Measurements from ENCODE around the gene CYP27A1. TPM values are rescaled to one million over a fixed set of nuclear protein-coding genes. Genes with fewer than 3 reads are reported as not detected.

CYP27A1 gene
- total and polyA plus RNA-seq, 7 experiments from 2014 or later = 0.09 to 10.6 (median 3.0) TPM; not detected in 1

DNA sequence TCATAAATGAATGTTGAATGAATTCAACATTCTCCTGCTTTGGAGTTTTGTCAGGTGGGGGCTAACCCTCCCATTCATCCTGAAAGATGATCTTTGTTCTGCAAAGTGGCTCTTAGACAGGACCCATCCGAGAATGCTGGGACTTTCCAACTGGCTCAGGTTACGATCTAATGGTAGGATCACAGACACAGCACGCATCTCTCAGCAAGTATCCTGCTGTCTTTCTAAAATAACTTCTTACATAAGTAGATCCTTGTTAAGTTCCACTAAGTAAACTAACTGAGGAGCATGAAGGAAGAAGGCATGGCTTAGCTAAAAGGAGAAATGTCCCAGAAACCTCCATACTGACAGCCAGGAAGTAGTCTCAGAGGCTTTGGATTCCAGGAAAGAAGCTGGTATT, 23.7 kb downstream of the CYP27A1 start:
- intact Hi-C loops (cut with micrococcal nuclease) = no loop called here
- peaks cover 0 to 13% of the 10 kb centered on the region in 2 donors for H3K4me1 ChIP-seq (ENCODE audit: control insufficient read depth in 2 of 2, insufficient read depth in 2 of 2, low read length in 2 of 2)
- no peak overlapping the region for H3K4me3 ChIP-seq (ENCODE audit: low read length)
- peaks cover 0 to 15% (median 0%) of the 10 kb centered on the region in 7 donors for H3K4me1 Mint-ChIP-seq
- ChIA-PET POLR2A (no interaction called here), CTCF (no interaction called here)
- H3K4me3 Mint-ChIP-seq = no peak overlapping the region
- DNase-seq (no peak), ATAC-seq (no peak)
- no peaks in the 10 kb centered on the region for H3K27me3 ChIP-seq (ENCODE audit: control insufficient read depth in 2 of 2, insufficient read depth in 2 of 2, low read length in 2 of 2)
- no peak overlapping the region for H3K27ac Mint-ChIP-seq
- H3K27ac ChIP-seq (ENCODE audit: low read depth, low read length) = no peak overlapping the region
- H3K9me3 Mint-ChIP-seq = peaks cover 3 to 21% (median 16%) of the 10 kb centered on the region in 11 donors
- H3K36me3 Mint-ChIP-seq = peaks cover 2 to 10% (median 5%) of the 10 kb centered on the region in 5 donors
- no peaks in the 10 kb centered on the region for H3K9me3 ChIP-seq (ENCODE audit: control insufficient read depth in 2 of 3, low read length in 3 of 3)
- H3K36me3 ChIP-seq (ENCODE audit: control insufficient read depth in 2 of 3, insufficient read depth in 3 of 3, low read length in 3 of 3) = no peaks in the 10 kb centered on the region
- peaks cover 18 to 50% (median 37%) of the 10 kb centered on the region in 5 donors for H3K27me3 Mint-ChIP-seq

DNA sequence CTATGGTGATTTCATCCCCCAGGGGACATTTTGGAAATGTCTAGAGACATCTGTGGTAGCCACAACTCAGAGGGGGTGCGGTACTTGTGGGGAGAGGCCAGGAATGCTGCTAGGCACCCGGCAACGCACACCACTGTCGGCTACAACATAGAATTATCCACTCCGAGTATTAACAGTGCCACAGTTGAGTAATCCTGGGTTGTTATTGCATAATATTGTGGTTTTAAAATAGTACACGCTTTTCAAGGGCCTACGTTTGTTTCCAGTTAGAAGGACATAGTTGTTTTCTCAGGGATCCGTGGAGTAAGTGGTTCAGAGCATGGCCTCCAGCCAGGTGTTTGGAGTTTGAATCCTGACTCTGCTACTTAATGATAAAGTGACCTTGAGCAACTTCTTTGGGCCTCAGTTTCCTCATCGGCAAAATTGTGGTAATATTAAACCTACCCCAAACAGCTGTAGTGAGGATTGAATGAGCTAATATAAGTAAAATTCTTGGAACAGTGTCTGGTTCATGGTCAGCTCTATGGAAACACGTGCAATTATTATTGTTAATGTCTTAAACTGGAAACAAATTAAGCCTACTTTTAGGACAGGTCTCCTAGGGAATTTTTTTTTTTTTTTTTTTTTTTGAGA, 24.5 kb downstream of the CYP27A1 start:
- Histone ChIP-seq H3K4me1 (ENCODE audit: control insufficient read depth in 2 of 2, insufficient read depth in 2 of 2, low read length in 2 of 2) (peaks cover 0 to 13% of the 10 kb centered on the region in 2 donors), H3K27me3 (ENCODE audit: control insufficient read depth in 2 of 2, insufficient read depth in 2 of 2, low read length in 2 of 2) (no peaks in the 10 kb centered on the region), H3K9me3 (ENCODE audit: control insufficient read depth in 2 of 3, low read length in 3 of 3) (no peaks in the 10 kb centered on the region), H3K27ac (ENCODE audit: low read depth, low read length) (no peak overlapping the region), H3K36me3 (ENCODE audit: control insufficient read depth in 2 of 3, insufficient read depth in 3 of 3, low read length in 3 of 3) (no peaks in the 10 kb centered on the region), H3K4me3 (ENCODE audit: low read length) (no peak overlapping the region)
- Mint-ChIP-seq H3K4me3 (no peak overlapping the region), H3K9me3 (peaks cover 3 to 21% (median 16%) of the 10 kb centered on the region in 11 donors), H3K27ac (no peak overlapping the region), H3K27me3 (peaks cover 18 to 48% (median 36%) of the 10 kb centered on the region in 5 donors), H3K36me3 (peaks cover 2 to 10% (median 5%) of the 10 kb centered on the region in 5 donors), H3K4me1 (peaks cover 0 to 15% (median 0%) of the 10 kb centered on the region in 7 donors)
- CTCF ChIA-PET = no interaction called here
- DNase-seq (no peak), ATAC-seq (peak; percentile 24)
- intact Hi-C loops (cut with micrococcal nuclease) = no loop called here
- POLR2A ChIA-PET = no interaction called here

DNA sequence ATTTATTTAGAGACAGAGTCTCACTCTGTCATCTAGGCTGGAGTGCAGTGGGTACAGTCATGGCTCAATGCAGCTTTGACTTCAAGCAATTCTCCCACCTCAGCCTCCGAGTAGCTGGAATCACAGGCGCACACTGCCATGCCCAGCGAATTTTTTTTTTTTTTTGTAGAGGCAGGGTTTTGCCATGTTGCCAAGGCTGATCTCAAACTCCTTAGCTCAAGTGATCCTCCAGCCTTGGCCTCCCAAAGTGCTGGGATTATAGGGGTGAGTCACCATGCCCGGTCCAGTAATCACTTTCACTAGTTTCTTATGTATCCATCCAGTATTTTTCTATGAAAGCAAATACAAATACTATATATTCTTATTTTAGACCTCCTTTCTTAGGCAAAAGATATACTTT, 25.7 kb downstream of the CYP27A1 start:
- Histone ChIP-seq H3K4me1 (ENCODE audit: control insufficient read depth in 2 of 2, insufficient read depth in 2 of 2, low read length in 2 of 2) (peaks cover 0 to 5% of the 10 kb centered on the region in 2 donors), H3K4me3 (ENCODE audit: low read length) (no peak overlapping the region), H3K9me3 (ENCODE audit: control insufficient read depth in 2 of 3, low read length in 3 of 3) (no peaks in the 10 kb centered on the region), H3K27ac (ENCODE audit: low read depth, low read length) (no peak overlapping the region), H3K36me3 (ENCODE audit: control insufficient read depth in 2 of 3, insufficient read depth in 3 of 3, low read length in 3 of 3) (no peaks in the 10 kb centered on the region), H3K27me3 (ENCODE audit: control insufficient read depth in 2 of 2, insufficient read depth in 2 of 2, low read length in 2 of 2) (no peaks in the 10 kb centered on the region)
- DNase-seq = no peak
- ChIA-PET CTCF (no interaction called here), POLR2A (no interaction called here)
- H3K27ac Mint-ChIP-seq = no peak overlapping the region
- H3K9me3 Mint-ChIP-seq = peaks cover 3 to 21% (median 16%) of the 10 kb centered on the region in 11 donors
- H3K36me3 Mint-ChIP-seq = peaks cover 2 to 10% (median 5%) of the 10 kb centered on the region in 5 donors
- H3K4me1 Mint-ChIP-seq = peaks cover 0 to 8% (median 0%) of the 10 kb centered on the region in 7 donors
- no peak for ATAC-seq
- intact Hi-C loops (cut with micrococcal nuclease) = no loop called here
- H3K4me3 Mint-ChIP-seq = no peak overlapping the region
- peaks cover 18 to 52% (median 39%) of the 10 kb centered on the region in 5 donors for H3K27me3 Mint-ChIP-seq

DNA sequence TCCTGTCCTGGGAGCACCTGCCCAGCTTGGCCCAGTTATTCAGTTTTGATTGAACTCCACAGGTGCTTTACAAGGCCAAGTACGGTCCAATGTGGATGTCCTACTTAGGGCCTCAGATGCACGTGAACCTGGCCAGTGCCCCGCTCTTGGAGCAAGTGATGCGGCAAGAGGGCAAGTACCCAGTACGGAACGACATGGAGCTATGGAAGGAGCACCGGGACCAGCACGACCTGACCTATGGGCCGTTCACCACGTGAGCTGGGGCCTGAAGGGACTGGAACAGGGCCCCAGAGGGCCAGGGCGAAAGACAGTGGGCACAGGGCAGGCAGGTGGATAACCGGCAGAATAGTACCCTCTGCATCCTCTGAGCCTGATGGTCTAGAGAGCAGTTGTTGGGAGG, 27.6 kb downstream of the CYP27A1 start:
- H3K4me3 ChIP-seq (ENCODE audit: low read length) = no peak overlapping the region
- ATAC-seq (no peak), DNase-seq (no peak)
- POLR2A ChIA-PET = no interaction called here
- no peaks in the 10 kb centered on the region for H3K9me3 ChIP-seq (ENCODE audit: control insufficient read depth in 2 of 3, low read length in 3 of 3)
- Mint-ChIP-seq H3K4me1 (peaks cover 0 to 5% (median 0%) of the 10 kb centered on the region in 7 donors), H3K36me3 (peaks cover 2 to 10% (median 5%) of the 10 kb centered on the region in 5 donors), H3K9me3 (peaks cover 3 to 13% (median 10%) of the 10 kb centered on the region in 11 donors), H3K4me3 (no peak overlapping the region), H3K27ac (no peak overlapping the region), H3K27me3 (peaks cover 23 to 44% (median 37%) of the 10 kb centered on the region in 5 donors)
- H3K4me1 ChIP-seq (ENCODE audit: control insufficient read depth in 2 of 2, insufficient read depth in 2 of 2, low read length in 2 of 2) = no peaks in the 10 kb centered on the region
- no peak overlapping the region for H3K27ac ChIP-seq (ENCODE audit: low read depth, low read length)
- no peaks in the 10 kb centered on the region for H3K36me3 ChIP-seq (ENCODE audit: control insufficient read depth in 2 of 3, insufficient read depth in 3 of 3, low read length in 3 of 3)
- CTCF ChIA-PET = interaction anchor here (0.7 kb wide), 1 partner anchor 524 kb away, joined by 3 read pairs; no protein-coding TSS in a partner anchor
- no peaks in the 10 kb centered on the region for H3K27me3 ChIP-seq (ENCODE audit: control insufficient read depth in 2 of 2, insufficient read depth in 2 of 2, low read length in 2 of 2)
- intact Hi-C loops (cut with micrococcal nuclease) = no loop called here

DNA sequence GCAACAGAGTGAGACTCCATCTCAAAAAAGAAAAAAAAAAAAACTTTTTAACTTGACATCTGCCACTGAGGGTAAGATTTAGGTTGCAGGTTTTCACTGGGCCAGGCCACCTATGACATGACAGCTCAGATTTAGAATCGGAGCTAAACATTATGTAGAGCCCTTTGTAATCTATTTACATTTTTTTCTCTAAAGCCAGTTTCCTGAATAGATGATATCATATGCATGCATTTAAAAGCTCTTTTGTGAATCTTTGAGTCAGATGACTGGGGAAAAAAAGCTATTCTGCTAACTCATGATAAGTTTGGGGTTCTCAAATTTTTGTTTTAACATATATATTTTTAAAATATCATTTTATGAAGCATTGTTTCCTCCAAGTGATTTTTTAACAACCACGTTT, 28.3 kb downstream of the CYP27A1 start:
- no peaks in the 10 kb centered on the region for H3K36me3 ChIP-seq (ENCODE audit: control insufficient read depth in 2 of 3, insufficient read depth in 3 of 3, low read length in 3 of 3)
- H3K9me3 Mint-ChIP-seq = peaks cover 0 to 5% (median 4%) of the 10 kb centered on the region in 11 donors
- ChIA-PET POLR2A (interaction anchor here (0.7 kb wide), 1 partner anchor 1361 kb away, joined by 3 read pairs; no protein-coding TSS in a partner anchor), CTCF (no interaction called here)
- ATAC-seq = no peak
- peaks cover 17 to 37% (median 30%) of the 10 kb centered on the region in 5 donors for H3K27me3 Mint-ChIP-seq
- H3K36me3 Mint-ChIP-seq = peaks cover 0 to 5% (median under 1%) of the 10 kb centered on the region in 5 donors
- H3K4me1 Mint-ChIP-seq = peaks cover 0 to 6% (median 0%) of the 10 kb centered on the region in 7 donors
- H3K4me1 ChIP-seq (ENCODE audit: control insufficient read depth in 2 of 2, insufficient read depth in 2 of 2, low read length in 2 of 2) = no peaks in the 10 kb centered on the region
- no peak overlapping the region for H3K4me3 ChIP-seq (ENCODE audit: low read length)
- H3K27ac ChIP-seq (ENCODE audit: low read depth, low read length) = no peak overlapping the region
- no peaks in the 10 kb centered on the region for H3K9me3 ChIP-seq (ENCODE audit: control insufficient read depth in 2 of 3, low read length in 3 of 3)
- intact Hi-C loops (cut with micrococcal nuclease) = no loop called here
- H3K4me3 Mint-ChIP-seq = no peak overlapping the region
- no peak overlapping the region for H3K27ac Mint-ChIP-seq
- no peak for DNase-seq
- H3K27me3 ChIP-seq (ENCODE audit: control insufficient read depth in 2 of 2, insufficient read depth in 2 of 2, low read length in 2 of 2) = no peaks in the 10 kb centered on the region

DNA sequence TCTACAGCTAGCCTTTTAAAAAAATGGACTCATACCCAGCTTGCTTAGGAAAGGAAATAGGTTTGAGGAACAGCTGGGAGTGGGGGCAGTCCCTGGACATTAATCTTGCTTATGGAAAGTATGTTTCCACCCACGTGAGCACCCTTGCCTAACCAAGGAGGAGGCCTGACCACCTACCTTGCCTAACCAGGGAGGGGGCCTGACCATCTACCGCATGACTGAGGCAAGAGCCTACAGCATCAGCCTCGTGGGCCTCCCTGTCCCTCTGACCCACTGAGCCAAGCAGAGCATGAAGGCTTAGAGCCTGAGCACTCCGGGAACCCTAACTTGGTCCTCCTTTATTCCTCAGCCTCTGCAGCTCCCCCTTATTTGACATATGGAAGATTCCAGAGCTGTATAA, 29.4 kb downstream of the CYP27A1 start:
- POLR2A ChIA-PET = no interaction called here
- Histone ChIP-seq H3K4me1 (ENCODE audit: control insufficient read depth in 2 of 2, insufficient read depth in 2 of 2, low read length in 2 of 2) (no peaks in the 10 kb centered on the region), H3K9me3 (ENCODE audit: control insufficient read depth in 2 of 3, low read length in 3 of 3) (no peaks in the 10 kb centered on the region), H3K4me3 (ENCODE audit: low read length) (no peak overlapping the region), H3K27ac (ENCODE audit: low read depth, low read length) (no peak overlapping the region), H3K36me3 (ENCODE audit: control insufficient read depth in 2 of 3, insufficient read depth in 3 of 3, low read length in 3 of 3) (no peaks in the 10 kb centered on the region), H3K27me3 (ENCODE audit: control insufficient read depth in 2 of 2, insufficient read depth in 2 of 2, low read length in 2 of 2) (no peaks in the 10 kb centered on the region)
- Mint-ChIP-seq H3K9me3 (peaks cover 0 to 2% (median 0%) of the 10 kb centered on the region in 11 donors), H3K4me3 (no peak overlapping the region), H3K36me3 (no peaks in the 10 kb centered on the region), H3K27me3 (peaks cover 13 to 33% (median 22%) of the 10 kb centered on the region in 5 donors), H3K4me1 (peaks cover 0 to 3% (median 0%) of the 10 kb centered on the region in 7 donors), H3K27ac (no peak overlapping the region)
- CTCF ChIA-PET = no interaction called here
- intact Hi-C loops (cut with micrococcal nuclease) = no loop called here
- no peak for DNase-seq
- no peak for ATAC-seq

All from naive thymus-derived CD4-positive, alpha-beta T cell (primary cell).